ENCODE measurements around the gene SLC25A53.
A peak's percentile ranks its signal among the peaks of the same experiment; 100 is the strongest.
"Not testable (repeated sequence)": the region's sequence is repeated elsewhere in the genome, so short reads cannot be mapped to it uniquely, and the experiment has no call there.

The SLC25A53 gene

GRCh38 chrX:104134583-104135261 is 22.1 kb downstream of the SLC25A53 start:
- DNase-seq (ENCODE audit: low read depth in 2 of 2) = no peak

- no peak for DNase-seq (ENCODE audit: low read depth in 2 of 2)
Measured at GRCh38 chrX:104130808-104131207, 26.0 kb downstream of the SLC25A53 start.

- DNase-seq (ENCODE audit: low read depth in 2 of 2) = no peak
Measured at GRCh38 chrX:104126856-104127255, 30.0 kb downstream of the SLC25A53 start.

- DNase-seq (ENCODE audit: low read depth in 2 of 2) = no peak
Measured at GRCh38 chrX:104122829-104123228, 34.0 kb downstream of the SLC25A53 start.

GRCh38 chrX:104118765-104119164 is 38.0 kb downstream of the SLC25A53 start:
- no peak for DNase-seq (ENCODE audit: low read depth in 2 of 2)

GRCh38 chrX:104117759-104118158 is 39.0 kb downstream of the SLC25A53 start:
- DNase-seq (ENCODE audit: low read depth in 2 of 2) = no peak

- DNase-seq (ENCODE audit: low read depth in 2 of 2) = no peak
Measured at GRCh38 chrX:104113222-104113965, 43.4 kb downstream of the SLC25A53 start.

- peak in 1 of 2 experiments; percentile 7 for DNase-seq (ENCODE audit: low read depth in 2 of 2)
Measured at GRCh38 chrX:104112326-104112951, 44.4 kb downstream of the SLC25A53 start, which contains the start of gene ZCCHC18. ZCCHC18 (plus strand) TSS chrX:104112523; CDS start chrX:104114112, 1,589 bp downstream.

- not testable (repeated sequence) for DNase-seq (ENCODE audit: low read depth in 2 of 2)
Measured at GRCh38 chrX:104110491-104111240, 46.1 kb downstream of the SLC25A53 start.

- no peak for DNase-seq (ENCODE audit: low read depth in 2 of 2)
Measured at GRCh38 chrX:104108955-104109354, 47.9 kb downstream of the SLC25A53 start.

GRCh38 chrX:104105330-104106262 is 51.2 kb downstream of the SLC25A53 start:
- DNase-seq (ENCODE audit: low read depth in 2 of 2) = no peak

GRCh38 chrX:104104676-104105075 is 52.1 kb downstream of the SLC25A53 start:
- no peak for DNase-seq (ENCODE audit: low read depth in 2 of 2)

GRCh38 chrX:104098919-104099318 is 57.9 kb downstream of the SLC25A53 start:
- no peak for DNase-seq (ENCODE audit: low read depth in 2 of 2)

GRCh38 chrX:104098151-104098808 is 58.5 kb downstream of the SLC25A53 start:
- peak; percentile 22 to 23 for DNase-seq (ENCODE audit: low read depth in 2 of 2)

GRCh38 chrX:104085919-104086318 is 70.9 kb downstream of the SLC25A53 start:
- DNase-seq (ENCODE audit: low read depth in 2 of 2) = no peak

GRCh38 chrX:104085477-104085876 is 71.3 kb downstream of the SLC25A53 start:
- no peak for DNase-seq (ENCODE audit: low read depth in 2 of 2)

- DNase-seq (ENCODE audit: low read depth in 2 of 2) = no peak
Measured at GRCh38 chrX:104084534-104085277, 72.1 kb downstream of the SLC25A53 start.

GRCh38 chrX:104084063-104084462 is 72.7 kb downstream of the SLC25A53 start:
- DNase-seq (ENCODE audit: low read depth in 2 of 2) = no peak

GRCh38 chrX:104077854-104078253 is 79.0 kb downstream of the SLC25A53 start:
- not testable (repeated sequence) for DNase-seq (ENCODE audit: low read depth in 2 of 2)

Measured in fibroblast of skin of left quadriceps (primary cell).